ENCODE data around the gene MRPL11. TPM values are rescaled to one million over a fixed set of nuclear protein-coding genes. Genes with fewer than 3 reads are reported as not detected.

The MRPL11 gene
- total and polyA plus RNA-seq, 2 donors (not counting 1 experiment from before 2014, with no cell fraction given): 25.5 to 26.7 TPM

DNA sequence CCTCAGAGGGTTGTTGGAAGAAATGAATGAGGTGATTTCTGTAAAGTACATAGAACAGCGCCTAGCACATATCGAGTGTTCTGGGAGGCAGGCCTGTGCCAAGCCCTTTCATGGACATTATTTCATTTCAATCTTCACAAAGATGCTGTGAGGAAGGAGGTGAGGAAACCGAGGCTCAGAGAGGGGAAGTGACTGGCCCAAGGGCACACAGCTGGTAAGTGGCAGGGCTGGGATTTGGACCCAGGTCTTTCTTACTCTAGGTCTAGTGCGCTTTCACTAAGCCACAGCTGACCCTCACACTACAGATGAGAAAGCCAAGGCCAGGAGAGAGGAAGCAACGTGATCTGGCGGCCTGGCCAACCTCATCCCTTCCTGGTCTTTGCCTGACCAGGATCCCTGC lies 30.0 kb upstream of the MRPL11 start:
- Histone ChIP-seq H4K20me1 (ENCODE audit: control insufficient read depth, insufficient read depth, low read length, poor library complexity, severe bottlenecking) (no peaks in the 10 kb centered on the region), H3K9ac (ENCODE audit: low read length) (no peak overlapping the region), H2AFZ (ENCODE audit: insufficient read depth, low read depth, low read length, poor library complexity, severe bottlenecking) (no peak overlapping the region), H3K27ac (ENCODE audit: low read length in 2 of 2) (no peak overlapping the region), H3K4me1 (ENCODE audit: control insufficient read depth in 2 of 2, insufficient read depth in 2 of 2, low read length in 2 of 2) (peaks cover 27 to 29% of the 10 kb centered on the region in 2 donors), H3K36me3 (replicated peaks in 1 of 2; ENCODE audit: control extremely low read depth in 1 of 2, control insufficient read depth in 1 of 2, extremely low read depth in 1 of 2, insufficient read depth in 2 of 2, low read length in 1 of 2) (no peaks in the 10 kb centered on the region), H3K27me3 (replicated peaks in 1 of 4; ENCODE audit: control extremely low read depth in 1 of 4, control insufficient read depth in 3 of 4, insufficient read depth in 4 of 4, low read length in 3 of 4) (no peaks in the 10 kb centered on the region), H3K9me3 (ENCODE audit: control extremely low read depth in 1 of 3, control insufficient read depth in 2 of 3, insufficient read depth in 1 of 3, low read length in 2 of 3) (no peaks in the 10 kb centered on the region), H3K79me2 (ENCODE audit: control insufficient read depth, insufficient read depth, low read length) (peaks cover 4% of the 10 kb centered on the region), H3K4me2 (replicated peaks; ENCODE audit: low read depth, low read length, poor library complexity, severe bottlenecking) (no peak overlapping the region), H3K4me3 (ENCODE audit: control extremely low read depth in 1 of 5, extremely low read depth in 1 of 5, insufficient read depth in 1 of 5, low read depth in 2 of 5, low read length in 4 of 5) (no peak overlapping the region)
- ATAC-seq (ENCODE audit: low read depth): no peak
- WGBS (ENCODE audit: insufficient coverage): 95% methylated on average over 3 of the region's 6 CpGs
- ChIA-PET CTCF (interaction anchor here (0.8 to 5.8 kb wide), 4 partner anchors 11 to 100 kb away, joined by 4 to 41 read pairs (median 8); partner anchors contain the start of genes CTSF, DPP3 and MRPL11), POLR2A (interaction anchor here (0.6 to 1.2 kb wide), 3 partner anchors 12 to 78 kb away, joined by 4 to 6 read pairs (median 5); partner anchors contain the start of gene DPP3)
- H3K27ac Mint-ChIP-seq: no peak overlapping the region
- peak overlapping the region; percentile 55 for H3K4me3 Mint-ChIP-seq
- H3K27me3 Mint-ChIP-seq: no peaks in the 10 kb centered on the region
- intact Hi-C loops (cut with micrococcal nuclease): loop anchor here (5.0 kb wide), 1 partner anchor 209 kb away; the partner anchor contains the start of gene RBM4B
- TF ChIP-seq, protein P1, sequence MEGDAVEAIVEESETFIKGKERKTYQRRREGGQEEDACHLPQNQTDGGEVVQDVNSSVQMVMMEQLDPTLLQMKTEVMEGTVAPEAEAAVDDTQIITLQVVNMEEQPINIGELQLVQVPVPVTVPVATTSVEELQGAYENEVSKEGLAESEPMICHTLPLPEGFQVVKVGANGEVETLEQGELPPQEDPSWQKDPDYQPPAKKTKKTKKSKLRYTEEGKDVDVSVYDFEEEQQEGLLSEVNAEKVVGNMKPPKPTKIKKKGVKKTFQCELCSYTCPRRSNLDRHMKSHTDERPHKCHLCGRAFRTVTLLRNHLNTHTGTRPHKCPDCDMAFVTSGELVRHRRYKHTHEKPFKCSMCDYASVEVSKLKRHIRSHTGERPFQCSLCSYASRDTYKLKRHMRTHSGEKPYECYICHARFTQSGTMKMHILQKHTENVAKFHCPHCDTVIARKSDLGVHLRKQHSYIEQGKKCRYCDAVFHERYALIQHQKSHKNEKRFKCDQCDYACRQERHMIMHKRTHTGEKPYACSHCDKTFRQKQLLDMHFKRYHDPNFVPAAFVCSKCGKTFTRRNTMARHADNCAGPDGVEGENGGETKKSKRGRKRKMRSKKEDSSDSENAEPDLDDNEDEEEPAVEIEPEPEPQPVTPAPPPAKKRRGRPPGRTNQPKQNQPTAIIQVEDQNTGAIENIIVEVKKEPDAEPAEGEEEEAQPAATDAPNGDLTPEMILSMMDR (IDR thresholded peaks at IDR 0.05): no peak
- no peak for TF ChIP-seq EZH2 (IDR thresholded peaks at IDR 0.05; ENCODE audit: borderline replicate concordance, insufficient read depth, low read depth, low read length, poor library complexity, severe bottlenecking)
- no peaks in the 10 kb centered on the region for H3K9me3 Mint-ChIP-seq (ENCODE audit: insufficient read depth)
- DNase-seq: no peak
- peaks cover 29% of the 10 kb centered on the region for H3K4me1 Mint-ChIP-seq

DNA sequence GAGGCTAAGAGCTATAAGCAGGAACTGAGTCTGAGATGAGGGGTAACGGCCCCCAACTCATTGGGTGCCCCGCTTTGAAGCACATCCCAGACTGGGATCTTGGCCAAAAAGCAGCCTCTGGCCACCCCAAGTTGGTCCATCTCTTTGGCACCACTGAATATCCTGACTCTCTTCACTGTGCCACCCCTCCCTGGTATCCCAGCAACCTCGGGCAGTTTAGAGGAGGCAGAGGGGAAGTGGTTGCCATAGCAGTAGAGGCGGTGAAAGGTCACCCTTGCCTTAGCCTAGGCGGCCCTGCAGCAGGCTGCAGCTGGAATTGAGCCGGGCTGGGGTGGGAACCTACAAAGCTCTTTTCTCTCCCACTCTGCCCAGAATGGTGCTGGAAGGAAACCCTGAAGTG lies 29.1 kb upstream of the MRPL11 start:
- Histone ChIP-seq H3K27ac (ENCODE audit: low read length in 2 of 2) (no peak overlapping the region), H3K4me1 (ENCODE audit: control insufficient read depth in 2 of 2, insufficient read depth in 2 of 2, low read length in 2 of 2) (peaks cover 27 to 33% of the 10 kb centered on the region in 2 donors), H3K27me3 (replicated peaks in 1 of 4; ENCODE audit: control extremely low read depth in 1 of 4, control insufficient read depth in 3 of 4, insufficient read depth in 4 of 4, low read length in 3 of 4) (no peaks in the 10 kb centered on the region), H3K4me3 (ENCODE audit: control extremely low read depth in 1 of 5, extremely low read depth in 1 of 5, insufficient read depth in 1 of 5, low read depth in 2 of 5, low read length in 4 of 5) (peak overlapping the region in 4 of 5 experiments; percentile 49 to 82 (median 69)), H2AFZ (ENCODE audit: insufficient read depth, low read depth, low read length, poor library complexity, severe bottlenecking) (peak overlapping the region; percentile 80), H3K4me2 (replicated peaks; ENCODE audit: low read depth, low read length, poor library complexity, severe bottlenecking) (peak overlapping the region; percentile 86), H3K79me2 (ENCODE audit: control insufficient read depth, insufficient read depth, low read length) (peaks cover 4% of the 10 kb centered on the region), H3K9me3 (ENCODE audit: control extremely low read depth in 1 of 3, control insufficient read depth in 2 of 3, insufficient read depth in 1 of 3, low read length in 2 of 3) (no peaks in the 10 kb centered on the region), H3K9ac (ENCODE audit: low read length) (peak overlapping the region; percentile 73), H4K20me1 (ENCODE audit: control insufficient read depth, insufficient read depth, low read length, poor library complexity, severe bottlenecking) (no peaks in the 10 kb centered on the region), H3K36me3 (replicated peaks in 1 of 2; ENCODE audit: control extremely low read depth in 1 of 2, control insufficient read depth in 1 of 2, extremely low read depth in 1 of 2, insufficient read depth in 2 of 2, low read length in 1 of 2) (no peaks in the 10 kb centered on the region)
- H3K9me3 Mint-ChIP-seq (ENCODE audit: insufficient read depth): peaks cover 2% of the 10 kb centered on the region
- no peak for TF ChIP-seq EZH2 (IDR thresholded peaks at IDR 0.05; ENCODE audit: borderline replicate concordance, insufficient read depth, low read depth, low read length, poor library complexity, severe bottlenecking)
- TF ChIP-seq, protein P1 (IDR thresholded peaks at IDR 0.05): no peak
- ChIA-PET POLR2A (interaction anchor here (2.6 kb wide), 1 partner anchor 9 kb away, joined by 11 read pairs; no protein-coding TSS in a partner anchor), CTCF (interaction anchor here (0.8 to 5.8 kb wide), 4 partner anchors 11 to 101 kb away, joined by 4 to 41 read pairs (median 8); partner anchors contain the start of genes CTSF, DPP3 and MRPL11)
- H3K27me3 Mint-ChIP-seq: no peaks in the 10 kb centered on the region
- WGBS (ENCODE audit: insufficient coverage): 50% methylated on average over 6 of the region's 6 CpGs
- ATAC-seq (ENCODE audit: low read depth) (no peak), DNase-seq (no peak)
- H3K4me3 Mint-ChIP-seq: peak overlapping the region; percentile 90
- peaks cover 33% of the 10 kb centered on the region for H3K4me1 Mint-ChIP-seq
- H3K27ac Mint-ChIP-seq: peak overlapping the region; percentile 59
- intact Hi-C loops (cut with micrococcal nuclease): loop anchor here (5.0 kb wide), 1 partner anchor 210 kb away; the partner anchor contains the start of gene RBM4B
